ENCODE results near the gene ACAD8.

GRCh38 chr11:134233729-134234179 is 19.6 kb upstream of the ACAD8 start:
- TF ChIP-seq CTCF (IDR thresholded peaks at IDR 0.05; ENCODE audit: low read depth, low read length) = no peak
- TF ChIP-seq POLR2A (IDR thresholded peaks at IDR 0.05; ENCODE audit: extremely low read depth, insufficient read length) = no peak

All from NB4 (cell line).